Loucy (cell line): ENCODE data around the gene TMOD1.

Source experiments
- H2AFZ ChIP-seq: fragments of 200-600 bp; sonication (generic); 2 replicates; pipeline ENCODE4 v1.6.0; 2016; ENCODE audit warnings: antibody characterized with exemption, mild to moderate bottlenecking, low read length, moderate library complexity
- H3F3A ChIP-seq: fragments of 200-600 bp; 2 replicates; pipeline ENCODE4 v1.6.0; 2016; ENCODE audit warnings: antibody characterized with exemption, low read depth, mild to moderate bottlenecking
- H3K27me3 ChIP-seq: fragments of 200-600 bp; sonication (generic); 2 replicates; pipeline ENCODE4 v1.6.1; 2014; ENCODE audit warnings: low read length, mild to moderate bottlenecking; ENCODE audit not compliant: insufficient read depth, poor library complexity, severe bottlenecking
- H3K36me3 ChIP-seq: fragments of 200-600 bp; sonication (generic); 2 replicates; pipeline ENCODE4 v1.6.1; 2016; ENCODE audit warnings: low read length; ENCODE audit not compliant: insufficient read depth
- H3K4me1 ChIP-seq: fragments of 200-600 bp; sonication (generic); 2 replicates; pipeline ENCODE4 v1.5.1; 2014; ENCODE audit warnings: low read length, mild to moderate bottlenecking; ENCODE audit not compliant: insufficient read depth, poor library complexity, severe bottlenecking
- H3K4me2 ChIP-seq: fragments of 200-600 bp; sonication (generic); 2 replicates; pipeline ENCODE4 v1.6.0; 2014; ENCODE audit warnings: antibody characterized with exemption, low read length, low read depth, mild to moderate bottlenecking; ENCODE audit not compliant: poor library complexity, severe bottlenecking
- H3K4me3 ChIP-seq: fragments of 200-600 bp; sonication (generic); 2 replicates; pipeline ENCODE4 v1.5.1; 2014; ENCODE audit warnings: low read length, mild to moderate bottlenecking, mixed read lengths; ENCODE audit not compliant: poor library complexity, severe bottlenecking
- H3K79me2 ChIP-seq: fragments of 200-600 bp; sonication (generic); 2 replicates; pipeline ENCODE4 v1.6.1; 2014; ENCODE audit warnings: low read length; ENCODE audit not compliant: insufficient read depth
- H3K9ac ChIP-seq: fragments of 200-600 bp; sonication (generic); 2 replicates; pipeline ENCODE4 v1.6.0; 2014; ENCODE audit warnings: mild to moderate bottlenecking, low read depth, low read length, moderate library complexity; ENCODE audit not compliant: poor library complexity, severe bottlenecking
- H3K9me2 ChIP-seq: fragments of 200-600 bp; sonication (generic); replicated peaks from 2 replicates; pipeline ENCODE4 v1.6.1; 2016; ENCODE audit warnings: low read depth, low read length, mixed read lengths
- H3K9me3 ChIP-seq: fragments of 200-600 bp; sonication (generic); 2 replicates; pipeline ENCODE4 v1.6.1; 2014; ENCODE audit warnings: mild to moderate bottlenecking, antibody characterized with exemption, low read length, low read depth; ENCODE audit not compliant: insufficient read depth
- H4K20me1 ChIP-seq: fragments of 200-600 bp; sonication (generic); 2 replicates; pipeline ENCODE4 v1.6.0; 2014; ENCODE audit warnings: antibody characterized with exemption, low read length, mild to moderate bottlenecking; ENCODE audit not compliant: insufficient read depth, poor library complexity, severe bottlenecking
- CTCF ChIP-seq: fragments of 200-600 bp; sonication (generic); conservative IDR thresholded peaks from 2 replicates; pipeline ENCODE4 v1.5.1; 2014; ENCODE audit warnings: mild to moderate bottlenecking, antibody characterized with exemption, low read length
- EZH2phosphoT487 ChIP-seq: fragments of 200-600 bp; IDR thresholded peaks from 2 replicates; pipeline ENCODE4 v1.6.1; 2018; ENCODE audit warnings: antibody characterized with exemption, mild to moderate bottlenecking, moderate library complexity, borderline replicate concordance

TMOD1 gene

DNA sequence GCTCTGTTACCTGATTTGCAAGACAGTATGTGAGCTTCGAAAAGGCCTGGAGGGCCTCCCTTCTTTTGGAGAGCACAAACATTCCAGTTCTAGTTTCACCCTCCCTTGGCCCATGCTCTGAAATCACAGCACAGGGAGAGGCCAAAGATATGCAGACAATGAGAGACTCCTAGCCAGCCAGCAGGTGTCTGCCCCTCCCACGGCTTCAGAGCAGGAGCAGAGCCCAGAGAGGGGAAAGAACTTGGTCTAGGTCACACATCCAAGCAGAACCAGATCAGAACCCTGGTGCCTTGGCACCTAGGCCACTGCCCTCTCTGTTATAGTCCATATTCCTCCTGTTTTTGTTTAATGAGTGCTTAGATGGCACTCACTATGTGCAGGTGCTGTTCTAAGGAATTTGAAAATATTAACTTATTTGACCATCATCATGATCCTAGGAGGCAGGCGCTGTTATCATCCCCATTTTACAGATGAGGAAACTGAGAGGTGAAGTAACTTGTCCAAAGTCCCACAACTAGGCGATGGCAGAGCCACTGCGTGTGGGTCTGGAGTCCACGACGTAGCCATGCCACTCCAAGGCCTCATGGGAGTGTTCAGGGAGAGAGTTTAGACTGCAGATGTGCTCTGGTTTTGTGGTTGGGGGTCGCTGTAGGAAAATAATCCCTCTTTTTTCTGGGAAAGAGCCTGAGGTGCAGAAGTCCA lies 27.2 kb downstream of the TMOD1 start:
- Histone ChIP-seq H3K4me2 (no peak overlapping the region), H2AFZ (no peak overlapping the region), H3K9ac (no peak overlapping the region)

DNA sequence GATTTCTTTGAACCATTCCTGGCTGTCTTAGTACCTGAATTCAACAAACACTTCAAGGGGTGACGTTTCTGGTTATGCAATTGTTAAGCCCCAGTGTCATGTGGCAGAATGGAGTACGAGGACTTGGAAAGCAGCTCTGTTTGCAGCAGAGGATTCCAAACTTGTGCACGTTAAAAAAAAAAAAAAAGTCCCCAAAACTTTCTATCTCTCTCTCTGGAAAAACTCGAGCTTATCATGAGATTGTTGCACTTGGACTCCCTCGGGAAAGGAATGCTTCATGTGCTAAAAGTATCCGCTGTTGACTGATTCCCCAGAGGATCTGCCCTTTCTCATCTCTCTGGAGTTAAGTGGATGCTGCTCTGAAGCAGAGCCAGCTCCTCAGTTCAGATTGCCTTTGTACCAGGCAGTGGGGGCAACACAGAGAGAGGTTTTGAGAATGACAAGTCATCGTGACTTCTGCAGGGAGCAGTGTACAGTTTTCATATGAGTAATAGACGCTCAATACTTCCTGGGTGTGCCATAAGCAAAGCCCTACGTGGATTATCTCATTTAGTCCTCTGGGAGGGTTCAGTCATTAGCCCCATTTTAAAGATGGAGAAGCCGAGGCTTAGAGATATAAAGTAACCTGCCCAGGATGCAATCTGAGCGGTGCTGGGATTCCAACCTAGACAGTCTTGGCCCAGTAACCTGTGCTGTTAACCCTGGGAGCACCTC lies 28.1 kb downstream of the TMOD1 start:
- H3K4me1 ChIP-seq = no peaks in the 10 kb centered on the region
- no peak overlapping the region for H3K9ac ChIP-seq
- H3K4me3 ChIP-seq = no peak overlapping the region
- H2AFZ ChIP-seq = no peak overlapping the region
- H3K79me2 ChIP-seq = no peaks in the 10 kb centered on the region
- TF ChIP-seq CTCF (no peak), EZH2phosphoT487 (no peak)
- no peaks in the 10 kb centered on the region for H4K20me1 ChIP-seq
- no peak overlapping the region for H3K4me2 ChIP-seq
- no peaks in the 10 kb centered on the region for H3K36me3 ChIP-seq
- no peaks in the 10 kb centered on the region for H3K9me3 ChIP-seq
- H3K27me3 ChIP-seq = no peaks in the 10 kb centered on the region
- no peaks in the 10 kb centered on the region for H3K9me2 ChIP-seq
- H3F3A ChIP-seq = no peaks in the 10 kb centered on the region

More for the DNA sequence above, 27.2 kb downstream of the TMOD1 start:
- Histone ChIP-seq H3K4me1 (no peaks in the 10 kb centered on the region), H3K27me3 (no peaks in the 10 kb centered on the region), H3K36me3 (no peaks in the 10 kb centered on the region), H3K9me3 (no peaks in the 10 kb centered on the region), H3K79me2 (no peaks in the 10 kb centered on the region), H3K9me2 (no peaks in the 10 kb centered on the region), H3F3A (no peaks in the 10 kb centered on the region), H4K20me1 (no peaks in the 10 kb centered on the region), H3K4me3 (no peak overlapping the region)
- TF ChIP-seq EZH2phosphoT487 = no peak
- no peak for TF ChIP-seq CTCF

DNA sequence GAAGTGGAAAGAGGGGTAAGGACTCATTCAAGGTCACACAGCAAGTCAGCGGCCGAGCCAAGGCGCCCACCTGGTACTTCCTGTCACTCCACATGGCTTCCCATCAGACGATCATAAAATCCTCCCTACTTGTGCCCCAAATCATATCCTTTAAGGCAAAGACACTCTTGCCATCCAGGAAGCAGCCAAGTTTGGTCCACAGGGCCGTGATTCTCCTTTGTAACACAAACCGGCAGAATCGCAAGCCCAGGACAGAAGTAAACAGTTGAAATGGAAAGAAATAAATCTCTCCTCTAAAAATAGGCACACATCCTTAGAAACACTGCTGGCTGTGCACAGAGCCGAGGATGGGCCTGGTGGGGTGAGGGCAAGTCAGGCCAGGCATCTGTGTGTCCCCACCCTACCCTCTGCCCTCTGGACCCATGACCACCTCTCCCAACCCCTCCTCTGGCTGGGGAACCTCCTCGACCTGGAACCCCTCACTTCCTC lies 30.5 kb downstream of the TMOD1 start:
- Histone ChIP-seq H3K36me3 (no peaks in the 10 kb centered on the region), H3K4me2 (no peak overlapping the region)

More for the DNA sequence above, 30.5 kb downstream of the TMOD1 start:
- no peak overlapping the region for H3K4me3 ChIP-seq
- no peak overlapping the region for H2AFZ ChIP-seq
- no peaks in the 10 kb centered on the region for H3F3A ChIP-seq
- H3K4me1 ChIP-seq = no peaks in the 10 kb centered on the region
- no peaks in the 10 kb centered on the region for H4K20me1 ChIP-seq
- H3K79me2 ChIP-seq = no peaks in the 10 kb centered on the region
- no peak overlapping the region for H3K9ac ChIP-seq
- TF ChIP-seq EZH2phosphoT487 (no peak), CTCF (no peak)
- no peaks in the 10 kb centered on the region for H3K27me3 ChIP-seq
- H3K9me3 ChIP-seq = no peaks in the 10 kb centered on the region
- no peaks in the 10 kb centered on the region for H3K9me2 ChIP-seq
